HepG2 (cell line): Measurements from ENCODE around the gene FOXL3. TPM values are rescaled to one million over a fixed set of nuclear protein-coding genes. Genes with fewer than 3 reads are reported as not detected.

ENCODE experiments used
- DR1 ChIP-seq: sonication (generic); formaldehyde crosslinking; IDR thresholded peaks from 2 replicates; pipeline ENCODE4 v1.8.0; 2021; ENCODE audit warnings: mild to moderate bottlenecking, missing genetic modification reagents, inconsistent platforms
- GABPA ChIP-seq, 2 experiments: IDR thresholded peaks; 2 replicates each; pipeline ENCODE4 v1.6.1; 2011 to 2016; ENCODE audit warnings: low read depth in 2 of 2, low read length in 1 of 2, missing biosample characterization in 1 of 2, missing genetic modification characterization in 1 of 2
- HNF4A ChIP-seq: sonication (generic); formaldehyde crosslinking; IDR thresholded peaks from 2 replicates; pipeline ENCODE4 v1.4.0; 2020; ENCODE audit warnings: missing genetic modification reagents
- HOXD1 ChIP-seq: sonication (generic); formaldehyde crosslinking; IDR thresholded peaks from 2 replicates; pipeline ENCODE4 v1.5.0; 2020; ENCODE audit warnings: missing genetic modification reagents
- KDM3A ChIP-seq: IDR thresholded peaks from 2 replicates; pipeline ENCODE4 v1.6.1; 2018; ENCODE audit warnings: low read depth, missing compliant biosample characterization
- LBX2 ChIP-seq: sonication (generic); formaldehyde crosslinking; IDR thresholded peaks from 2 replicates; pipeline ENCODE4 v1.5.0; 2020; ENCODE audit warnings: missing genetic modification reagents, mild to moderate bottlenecking, borderline replicate concordance
- MAZ ChIP-seq, 2 experiments: sonication (generic) in 1 of 2; formaldehyde crosslinking in 1 of 2; IDR thresholded peaks; 2 replicates each; pipeline versions ENCODE4 v1.5.0 to v1.6.1; 2012 to 2020; ENCODE audit warnings: low read depth in 2 of 2, mild to moderate bottlenecking in 2 of 2, borderline replicate concordance in 1 of 2, improper control_type of control experiment in 1 of 2, low read length in 1 of 2, missing genetic modification reagents in 1 of 2, moderate library complexity in 1 of 2
- MYC ChIP-seq: sonication (generic); formaldehyde crosslinking; IDR thresholded peaks from 2 replicates; pipeline ENCODE4 v1.9.0; 2021; ENCODE audit warnings: missing genetic modification reagents, borderline replicate concordance
- PAXIP1 ChIP-seq: sonication (generic); formaldehyde crosslinking; conservative IDR thresholded peaks from 2 replicates; pipeline ENCODE4 v1.4.0; 2020; ENCODE audit warnings: mild to moderate bottlenecking, missing genetic modification reagents, moderate library complexity
- PHB2 ChIP-seq: fragments of 450-650 bp; IDR thresholded peaks from 2 replicates; pipeline ENCODE4 v1.6.1; 2018; ENCODE audit not compliant: partially characterized antibody
- PHF8 ChIP-seq: sonication (generic); formaldehyde crosslinking; IDR thresholded peaks from 2 replicates; pipeline ENCODE4 v1.5.0; 2020; ENCODE audit warnings: missing genetic modification reagents
- PTBP1 ChIP-seq: fragments of 200-400 bp; formaldehyde crosslinking; IDR thresholded peaks from 2 replicates; pipeline ENCODE4 v1.6.1; 2018; ENCODE audit warnings: low read length, low read depth; ENCODE audit not compliant: poor library complexity, severe bottlenecking
- REPIN1 ChIP-seq: sonication (generic); formaldehyde crosslinking; IDR thresholded peaks from 2 replicates; pipeline ENCODE4 v1.8.0; 2022; ENCODE audit warnings: missing genetic modification reagents, low read depth, mild to moderate bottlenecking, borderline replicate concordance
- TBX2 ChIP-seq: sonication (generic); formaldehyde crosslinking; IDR thresholded peaks from 2 replicates; pipeline ENCODE4 v1.5.0; 2020; ENCODE audit warnings: missing genetic modification reagents, mild to moderate bottlenecking, borderline replicate concordance
- TBX3 ChIP-seq: fragments of 450-650 bp; IDR thresholded peaks from 2 replicates; pipeline ENCODE4 v1.6.1; 2017; ENCODE audit warnings: antibody characterized with exemption, mild to moderate bottlenecking, inconsistent platforms, borderline replicate concordance
- TCF12 ChIP-seq, 2 experiments: fragments of 450-650 bp in 1 of 2; sonication (generic) in 1 of 2; formaldehyde crosslinking in 1 of 2; IDR thresholded peaks; 2 replicates each; pipeline versions ENCODE4 v1.6.1 to v1.8.0; 2017 to 2022; ENCODE audit warnings: antibody characterized with exemption in 1 of 2, mild to moderate bottlenecking in 1 of 2, missing genetic modification reagents in 1 of 2, moderate library complexity in 1 of 2
- TEAD3 ChIP-seq: optimal IDR thresholded peaks from 2 replicates; pipeline ENCODE3; 2016; ENCODE audit warnings: borderline replicate concordance
- ZNF224 ChIP-seq: sonication (generic); formaldehyde crosslinking; IDR thresholded peaks from 2 replicates; pipeline ENCODE4 v1.5.0; 2020; ENCODE audit warnings: mild to moderate bottlenecking, missing genetic modification reagents
- ZNF296 ChIP-seq: sonication (generic); formaldehyde crosslinking; conservative IDR thresholded peaks from 2 replicates; pipeline ENCODE4 v1.5.0; 2020; ENCODE audit warnings: mild to moderate bottlenecking, missing genetic modification reagents
- ZNF563 ChIP-seq: sonication (generic); formaldehyde crosslinking; IDR thresholded peaks from 2 replicates; pipeline ENCODE4 v1.8.0; 2022; ENCODE audit warnings: mild to moderate bottlenecking, moderate library complexity, missing genetic modification reagents
- ZNF800 ChIP-seq: sonication (generic); formaldehyde crosslinking; IDR thresholded peaks from 2 replicates; pipeline ENCODE4 v1.4.0; 2020; ENCODE audit warnings: missing genetic modification reagents
- ZNF878 ChIP-seq: sonication (generic); formaldehyde crosslinking; IDR thresholded peaks from 2 replicates; pipeline ENCODE4 v1.8.1; 2023; ENCODE audit warnings: mild to moderate bottlenecking, missing genetic modification reagents, moderate library complexity
- ZSCAN21 ChIP-seq: sonication (generic); formaldehyde crosslinking; IDR thresholded peaks from 2 replicates; pipeline ENCODE4 v1.8.0; 2022; ENCODE audit warnings: mild to moderate bottlenecking, missing genetic modification reagents, moderate library complexity, borderline replicate concordance
- polyA plus RNA-seq, 8 experiments: library from polyadenylated mRNA; depleted of rRNA in 3 of 8; stranded (reverse) in 7 of 8; unstranded in 1 of 8; fragments of >200 nt; fragmentation: Illumina TruSeq in 4 of 8; extraction: Trizol in 4 of 8; gene quantifications; 2 replicates each; pipeline versions ENCODE4 v1.2.1 to v1.2.3, GENCODE V29; 2011 to 2016; ENCODE audit warnings: low read depth in 4 of 8, missing spikeins in 1 of 8, mixed read lengths in 1 of 8; ENCODE audit not compliant: insufficient read depth in 1 of 8
- total RNA-seq, 5 experiments: library from RNA; depleted of rRNA; stranded (reverse); fragments of >200 nt; fragmentation: Illumina TruSeq; extraction: Trizol; gene quantifications; 2 replicates each; pipeline ENCODE4 v1.2.3, GENCODE V29; 2016; ENCODE audit warnings: low read depth in 1 of 5

FOXL3 gene
- total and polyA plus RNA-seq, 2 of the 13 experiments (the other 11 are each of a cell fraction or from before 2014, with no cell fraction given) = not detected

DNA sequence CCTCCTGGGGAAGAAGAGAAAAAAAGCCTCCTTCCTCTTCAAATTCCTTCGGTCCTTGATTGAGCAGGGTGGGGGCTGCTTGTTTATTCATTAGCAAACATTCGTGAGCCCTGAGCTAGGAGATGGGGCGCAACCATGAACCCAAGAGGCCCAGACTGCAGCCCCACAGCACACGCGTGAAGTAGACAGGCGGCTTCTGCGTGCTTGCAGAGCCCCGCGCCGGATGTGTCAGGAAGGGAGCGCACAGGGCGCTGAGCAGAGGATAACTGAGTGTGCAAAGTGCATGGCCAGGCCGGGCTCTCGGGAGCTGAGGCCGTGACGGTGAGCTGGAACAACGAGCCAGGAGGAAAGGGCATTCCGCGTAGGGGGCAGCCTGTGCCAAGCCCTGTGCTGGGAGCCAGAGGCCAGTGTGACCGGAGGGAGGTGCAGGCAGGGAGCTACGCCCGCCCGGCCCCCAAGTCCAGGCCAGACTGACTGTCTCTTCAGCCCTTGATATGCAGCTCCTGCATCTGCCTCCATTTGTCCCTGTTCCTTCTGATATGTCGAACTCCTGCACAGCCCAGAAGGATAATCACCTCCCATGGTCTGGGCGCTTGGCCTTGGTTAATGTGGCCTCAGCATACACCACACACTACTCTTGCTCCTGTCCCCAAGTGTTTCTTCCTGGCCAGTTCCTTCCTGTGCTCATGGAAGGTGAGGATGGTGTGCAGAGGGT, 4.6 kb downstream of the FOXL3 start (continued):
- no peak for TF ChIP-seq DR1 (CRISPR knock-in tag)
- TF ChIP-seq MAZ (IDR thresholded peaks at IDR 0.05; ENCODE audit: borderline replicate concordance, low read depth, low read length) = no peak
- 0 out of 2 replicates have a peak, but pooled peaks have one; percentile 16 for TF ChIP-seq MAZ (CRISPR knock-in tag; IDR thresholded peaks at IDR 0.05; ENCODE audit: low read depth)
- 0 out of 2 replicates have a peak, but pooled peaks have one; percentile 5 for TF ChIP-seq ZNF563 (CRISPR knock-in tag)
- peak; percentile 75 for TF ChIP-seq HNF4A (CRISPR knock-in tag)
- TF ChIP-seq ZNF800 (CRISPR knock-in tag) = peak; percentile 91
- peak; percentile 31 for TF ChIP-seq TEAD3
- no peak for TF ChIP-seq ZNF878
- TF ChIP-seq LBX2 = no peak
- no peak for TF ChIP-seq ZNF296 (CRISPR knock-in tag)
- TF ChIP-seq TBX3 = no peak
- no peak for TF ChIP-seq GABPA (IDR thresholded peaks at IDR 0.05; ENCODE audit: low read depth, low read length)
- peak; percentile 47; the same call in 1 of the 2 replicates for TF ChIP-seq GABPA (CRISPR knock-in tag; IDR thresholded peaks at IDR 0.05; ENCODE audit: low read depth)
- peak; percentile 68; the same call in 1 of the 2 replicates for TF ChIP-seq MYC
- TF ChIP-seq TCF12 (IDR thresholded peaks at IDR 0.05) = no peak
- TF ChIP-seq TCF12 (CRISPR knock-in tag; IDR thresholded peaks at IDR 0.05) = 0 out of 2 replicates have a peak, but pooled peaks have one; percentile 33
- no peak for TF ChIP-seq PHB2
- TF ChIP-seq HOXD1 (CRISPR knock-in tag) = no peak
- peak; percentile 59; the same call in 1 of the 2 replicates for TF ChIP-seq ZSCAN21 (CRISPR knock-in tag)
- TF ChIP-seq REPIN1 (CRISPR knock-in tag) = 0 out of 2 replicates have a peak, but pooled peaks have one; percentile 24
- 0 out of 2 replicates have a peak, but pooled peaks have one; percentile 35 for TF ChIP-seq KDM3A
- TF ChIP-seq PHF8 (CRISPR knock-in tag) = peak; percentile 32; the same call in 1 of the 2 replicates
- 0 out of 2 replicates have a peak, but pooled peaks have one; percentile 19 for TF ChIP-seq ZNF224 (CRISPR knock-in tag)
- TF ChIP-seq PAXIP1 (CRISPR knock-in tag) = peak; percentile 71; the same call in 1 of the 2 replicates
- TF ChIP-seq PTBP1 = no peak
- peak; percentile 51; the same call in 1 of the 2 replicates for TF ChIP-seq TBX2
